ENCODE results near the gene ARFGEF3.

ARFGEF3 gene

GRCh38 chr6:138372711-138373463 is 211.1 kb downstream of the ARFGEF3 start:
- no peak for DNase-seq

- no peak for DNase-seq
Observed at GRCh38 chr6:138374230-138374629, 212.5 kb downstream of the ARFGEF3 start.

- no peak for DNase-seq
Observed at GRCh38 chr6:138374815-138375214, 213.1 kb downstream of the ARFGEF3 start.

GRCh38 chr6:138377042-138377441 is 215.3 kb downstream of the ARFGEF3 start:
- no peak for DNase-seq

GRCh38 chr6:138377844-138378243 is 216.1 kb downstream of the ARFGEF3 start, which contains the start of gene SMIM28:
Gene SMIM28 (plus strand): TSS chr6:138377905. CDS start chr6:138378073, 168 bp downstream.
- no peak for DNase-seq

GRCh38 chr6:138378463-138378862 is 216.7 kb downstream of the ARFGEF3 start:
- no peak for DNase-seq

GRCh38 chr6:138382498-138383265 is 220.9 kb downstream of the ARFGEF3 start:
- DNase-seq = no peak

GRCh38 chr6:138383776-138384175 is 222.0 kb downstream of the ARFGEF3 start:
- DNase-seq = no peak

- DNase-seq = no peak
Observed at GRCh38 chr6:138386897-138387296, 225.2 kb downstream of the ARFGEF3 start.

GRCh38 chr6:138387577-138388368 is 226.0 kb downstream of the ARFGEF3 start:
- DNase-seq = no peak

- DNase-seq = no peak
Observed at GRCh38 chr6:138389551-138389950, 227.8 kb downstream of the ARFGEF3 start.
